K562 (cell line): ENCODE results near the gene GCNT1.

Experiments used
- DIDO1 ChIP-seq: fragments of 450-650 bp; IDR thresholded peaks from 2 replicates; pipeline ENCODE4 v1.6.1; 2016; ENCODE audit warnings: low read depth, missing biosample characterization, missing genetic modification characterization
- NFE2 ChIP-seq: IDR thresholded peaks from 2 replicates; pipeline ENCODE4 v1.6.1; 2014; ENCODE audit warnings: antibody characterized with exemption, low read depth
- TEAD4 ChIP-seq, 2 experiments: sonication (generic) in 1 of 2; formaldehyde crosslinking in 1 of 2; IDR thresholded peaks; 2 replicates each; pipeline versions ENCODE4 v1.6.1 to v1.8.0; 2012 to 2022; ENCODE audit warnings: borderline replicate concordance in 1 of 2, inconsistent platforms in 1 of 2, low read length in 1 of 2, mild to moderate bottlenecking in 1 of 2, missing genetic modification reagents in 1 of 2
- ZNF224 ChIP-seq: sonication (generic); formaldehyde crosslinking; IDR thresholded peaks from 2 replicates; pipeline ENCODE4 v1.8.0; 2022; ENCODE audit warnings: mild to moderate bottlenecking, missing genetic modification reagents
- TF ChIP-seq, protein P1 (sequence below): fragments of 150-350 bp; conservative IDR thresholded peaks from 2 replicates; pipeline ENCODE4 v1.6.1; 2014; ENCODE audit warnings: low read length
- TF ChIP-seq, protein P2 (sequence below): sonication (generic); formaldehyde crosslinking; IDR thresholded peaks from 2 replicates; pipeline ENCODE4 v1.9.0; 2022; ENCODE audit warnings: mild to moderate bottlenecking, missing genetic modification reagents
- TF ChIP-seq, protein P3 (sequence below): sonication (generic); formaldehyde crosslinking; IDR thresholded peaks from 2 replicates; pipeline ENCODE4 v1.8.1; 2023; ENCODE audit warnings: mild to moderate bottlenecking, missing genetic modification reagents, moderate library complexity
- TF ChIP-seq, protein P4 (sequence below), 3 experiments: IDR thresholded peaks in 2 of 3; conservative IDR thresholded peaks in 1 of 3; 2 replicates each; pipeline ENCODE4 v1.5.1; 2011 to 2012; ENCODE audit warnings: low read length in 3 of 3, mild to moderate bottlenecking in 3 of 3, control low read depth in 2 of 3, improper control_type of control experiment in 1 of 3, inconsistent platforms in 1 of 3, low read depth in 1 of 3, mixed read lengths in 1 of 3, moderate library complexity in 1 of 3; ENCODE audit not compliant: insufficient read depth in 2 of 3
- TF ChIP-seq, protein P5 (sequence below): sonication (generic); formaldehyde crosslinking; IDR thresholded peaks from 2 replicates; pipeline ENCODE4 v1.8.0; 2022; ENCODE audit warnings: missing genetic modification reagents, mild to moderate bottlenecking, borderline replicate concordance
- TF ChIP-seq, protein P6 (sequence below): sonication (generic); formaldehyde crosslinking; IDR thresholded peaks from 2 replicates; pipeline ENCODE4 v1.8.0; 2022; ENCODE audit warnings: mild to moderate bottlenecking, missing genetic modification reagents, borderline replicate concordance
- TF ChIP-seq, protein P7 (sequence below): fragments of 200-800 bp; sonication (Bioruptor generic); IDR thresholded peaks from 2 replicates; pipeline ENCODE4 v1.6.1; 2016; ENCODE audit warnings: missing genetic modification characterization, missing compliant biosample characterization

DNA sequence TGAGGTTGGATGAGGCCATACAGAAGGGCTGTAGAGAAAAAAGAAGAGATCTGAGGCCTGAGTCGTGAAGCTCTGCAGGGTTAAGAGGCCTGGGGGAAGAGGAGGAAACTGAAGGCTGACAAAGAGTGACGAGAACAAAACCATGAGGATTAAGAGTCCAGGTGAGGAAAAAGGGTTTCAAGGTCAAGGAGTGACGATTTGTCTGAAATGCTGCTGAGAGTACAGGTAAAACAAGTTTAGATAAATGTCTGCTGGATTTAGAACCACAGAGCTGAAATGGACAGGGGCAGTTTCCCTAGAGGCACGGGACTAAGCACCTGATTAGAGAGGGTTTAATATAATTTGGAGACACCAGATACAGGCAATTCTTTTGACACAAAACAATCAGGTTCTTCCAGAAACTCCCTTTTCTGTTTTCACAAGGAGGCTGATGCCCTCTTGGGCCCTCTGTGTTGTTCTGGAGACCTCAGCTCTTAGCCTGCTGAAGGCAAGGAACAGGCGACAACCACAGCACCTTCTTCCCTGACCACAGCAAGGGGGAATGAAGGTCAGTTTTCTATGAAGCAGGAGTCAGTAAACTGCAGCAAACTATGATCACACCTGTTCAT, 14.6 kb upstream of the GCNT1 start:
- TF ChIP-seq TEAD4 (IDR thresholded peaks at IDR 0.05; ENCODE audit: low read length): no peak
- TF ChIP-seq TEAD4 (CRISPR knock-in tag; IDR thresholded peaks at IDR 0.05; ENCODE audit: borderline replicate concordance): no peak
- TF ChIP-seq, protein P1, sequence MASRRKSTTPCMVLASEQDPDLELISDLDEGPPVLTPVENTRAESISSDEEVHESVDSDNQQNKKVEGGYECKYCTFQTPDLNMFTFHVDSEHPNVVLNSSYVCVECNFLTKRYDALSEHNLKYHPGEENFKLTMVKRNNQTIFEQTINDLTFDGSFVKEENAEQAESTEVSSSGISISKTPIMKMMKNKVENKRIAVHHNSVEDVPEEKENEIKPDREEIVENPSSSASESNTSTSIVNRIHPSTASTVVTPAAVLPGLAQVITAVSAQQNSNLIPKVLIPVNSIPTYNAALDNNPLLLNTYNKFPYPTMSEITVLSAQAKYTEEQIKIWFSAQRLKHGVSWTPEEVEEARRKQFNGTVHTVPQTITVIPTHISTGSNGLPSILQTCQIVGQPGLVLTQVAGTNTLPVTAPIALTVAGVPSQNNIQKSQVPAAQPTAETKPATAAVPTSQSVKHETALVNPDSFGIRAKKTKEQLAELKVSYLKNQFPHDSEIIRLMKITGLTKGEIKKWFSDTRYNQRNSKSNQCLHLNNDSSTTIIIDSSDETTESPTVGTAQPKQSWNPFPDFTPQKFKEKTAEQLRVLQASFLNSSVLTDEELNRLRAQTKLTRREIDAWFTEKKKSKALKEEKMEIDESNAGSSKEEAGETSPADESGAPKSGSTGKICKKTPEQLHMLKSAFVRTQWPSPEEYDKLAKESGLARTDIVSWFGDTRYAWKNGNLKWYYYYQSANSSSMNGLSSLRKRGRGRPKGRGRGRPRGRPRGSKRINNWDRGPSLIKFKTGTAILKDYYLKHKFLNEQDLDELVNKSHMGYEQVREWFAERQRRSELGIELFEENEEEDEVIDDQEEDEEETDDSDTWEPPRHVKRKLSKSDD: no peak
- TF ChIP-seq, protein P2, sequence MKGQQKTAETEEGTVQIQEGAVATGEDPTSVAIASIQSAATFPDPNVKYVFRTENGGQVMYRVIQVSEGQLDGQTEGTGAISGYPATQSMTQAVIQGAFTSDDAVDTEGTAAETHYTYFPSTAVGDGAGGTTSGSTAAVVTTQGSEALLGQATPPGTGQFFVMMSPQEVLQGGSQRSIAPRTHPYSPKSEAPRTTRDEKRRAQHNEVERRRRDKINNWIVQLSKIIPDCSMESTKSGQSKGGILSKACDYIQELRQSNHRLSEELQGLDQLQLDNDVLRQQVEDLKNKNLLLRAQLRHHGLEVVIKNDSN (CRISPR knock-in tag): no peak
- TF ChIP-seq DIDO1 (tag): no peak
- TF ChIP-seq, protein P3, sequence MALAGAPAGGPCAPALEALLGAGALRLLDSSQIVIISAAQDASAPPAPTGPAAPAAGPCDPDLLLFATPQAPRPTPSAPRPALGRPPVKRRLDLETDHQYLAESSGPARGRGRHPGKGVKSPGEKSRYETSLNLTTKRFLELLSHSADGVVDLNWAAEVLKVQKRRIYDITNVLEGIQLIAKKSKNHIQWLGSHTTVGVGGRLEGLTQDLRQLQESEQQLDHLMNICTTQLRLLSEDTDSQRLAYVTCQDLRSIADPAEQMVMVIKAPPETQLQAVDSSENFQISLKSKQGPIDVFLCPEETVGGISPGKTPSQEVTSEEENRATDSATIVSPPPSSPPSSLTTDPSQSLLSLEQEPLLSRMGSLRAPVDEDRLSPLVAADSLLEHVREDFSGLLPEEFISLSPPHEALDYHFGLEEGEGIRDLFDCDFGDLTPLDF (CRISPR knock-in tag): no peak
- TF ChIP-seq, protein P4, sequence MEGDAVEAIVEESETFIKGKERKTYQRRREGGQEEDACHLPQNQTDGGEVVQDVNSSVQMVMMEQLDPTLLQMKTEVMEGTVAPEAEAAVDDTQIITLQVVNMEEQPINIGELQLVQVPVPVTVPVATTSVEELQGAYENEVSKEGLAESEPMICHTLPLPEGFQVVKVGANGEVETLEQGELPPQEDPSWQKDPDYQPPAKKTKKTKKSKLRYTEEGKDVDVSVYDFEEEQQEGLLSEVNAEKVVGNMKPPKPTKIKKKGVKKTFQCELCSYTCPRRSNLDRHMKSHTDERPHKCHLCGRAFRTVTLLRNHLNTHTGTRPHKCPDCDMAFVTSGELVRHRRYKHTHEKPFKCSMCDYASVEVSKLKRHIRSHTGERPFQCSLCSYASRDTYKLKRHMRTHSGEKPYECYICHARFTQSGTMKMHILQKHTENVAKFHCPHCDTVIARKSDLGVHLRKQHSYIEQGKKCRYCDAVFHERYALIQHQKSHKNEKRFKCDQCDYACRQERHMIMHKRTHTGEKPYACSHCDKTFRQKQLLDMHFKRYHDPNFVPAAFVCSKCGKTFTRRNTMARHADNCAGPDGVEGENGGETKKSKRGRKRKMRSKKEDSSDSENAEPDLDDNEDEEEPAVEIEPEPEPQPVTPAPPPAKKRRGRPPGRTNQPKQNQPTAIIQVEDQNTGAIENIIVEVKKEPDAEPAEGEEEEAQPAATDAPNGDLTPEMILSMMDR (IDR thresholded peaks at IDR 0.05 in 2 of 3, conservative IDR thresholded peaks at IDR 0.05 in 1 of 3; ENCODE audit: insufficient read depth in 2 of 3, low read depth in 1 of 3, low read length in 3 of 3): no peak
- TF ChIP-seq, protein P5, sequence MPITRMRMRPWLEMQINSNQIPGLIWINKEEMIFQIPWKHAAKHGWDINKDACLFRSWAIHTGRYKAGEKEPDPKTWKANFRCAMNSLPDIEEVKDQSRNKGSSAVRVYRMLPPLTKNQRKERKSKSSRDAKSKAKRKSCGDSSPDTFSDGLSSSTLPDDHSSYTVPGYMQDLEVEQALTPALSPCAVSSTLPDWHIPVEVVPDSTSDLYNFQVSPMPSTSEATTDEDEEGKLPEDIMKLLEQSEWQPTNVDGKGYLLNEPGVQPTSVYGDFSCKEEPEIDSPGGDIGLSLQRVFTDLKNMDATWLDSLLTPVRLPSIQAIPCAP: no peak
- TF ChIP-seq, protein P6, sequence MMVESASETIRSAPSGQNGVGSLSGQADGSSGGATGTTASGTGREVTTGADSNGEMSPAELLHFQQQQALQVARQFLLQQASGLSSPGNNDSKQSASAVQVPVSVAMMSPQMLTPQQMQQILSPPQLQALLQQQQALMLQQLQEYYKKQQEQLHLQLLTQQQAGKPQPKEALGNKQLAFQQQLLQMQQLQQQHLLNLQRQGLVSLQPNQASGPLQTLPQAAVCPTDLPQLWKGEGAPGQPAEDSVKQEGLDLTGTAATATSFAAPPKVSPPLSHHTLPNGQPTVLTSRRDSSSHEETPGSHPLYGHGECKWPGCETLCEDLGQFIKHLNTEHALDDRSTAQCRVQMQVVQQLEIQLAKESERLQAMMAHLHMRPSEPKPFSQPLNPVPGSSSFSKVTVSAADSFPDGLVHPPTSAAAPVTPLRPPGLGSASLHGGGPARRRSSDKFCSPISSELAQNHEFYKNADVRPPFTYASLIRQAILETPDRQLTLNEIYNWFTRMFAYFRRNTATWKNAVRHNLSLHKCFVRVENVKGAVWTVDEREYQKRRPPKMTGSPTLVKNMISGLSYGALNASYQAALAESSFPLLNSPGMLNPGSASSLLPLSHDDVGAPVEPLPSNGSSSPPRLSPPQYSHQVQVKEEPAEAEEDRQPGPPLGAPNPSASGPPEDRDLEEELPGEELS (CRISPR knock-in tag): no peak
- TF ChIP-seq, protein P7, sequence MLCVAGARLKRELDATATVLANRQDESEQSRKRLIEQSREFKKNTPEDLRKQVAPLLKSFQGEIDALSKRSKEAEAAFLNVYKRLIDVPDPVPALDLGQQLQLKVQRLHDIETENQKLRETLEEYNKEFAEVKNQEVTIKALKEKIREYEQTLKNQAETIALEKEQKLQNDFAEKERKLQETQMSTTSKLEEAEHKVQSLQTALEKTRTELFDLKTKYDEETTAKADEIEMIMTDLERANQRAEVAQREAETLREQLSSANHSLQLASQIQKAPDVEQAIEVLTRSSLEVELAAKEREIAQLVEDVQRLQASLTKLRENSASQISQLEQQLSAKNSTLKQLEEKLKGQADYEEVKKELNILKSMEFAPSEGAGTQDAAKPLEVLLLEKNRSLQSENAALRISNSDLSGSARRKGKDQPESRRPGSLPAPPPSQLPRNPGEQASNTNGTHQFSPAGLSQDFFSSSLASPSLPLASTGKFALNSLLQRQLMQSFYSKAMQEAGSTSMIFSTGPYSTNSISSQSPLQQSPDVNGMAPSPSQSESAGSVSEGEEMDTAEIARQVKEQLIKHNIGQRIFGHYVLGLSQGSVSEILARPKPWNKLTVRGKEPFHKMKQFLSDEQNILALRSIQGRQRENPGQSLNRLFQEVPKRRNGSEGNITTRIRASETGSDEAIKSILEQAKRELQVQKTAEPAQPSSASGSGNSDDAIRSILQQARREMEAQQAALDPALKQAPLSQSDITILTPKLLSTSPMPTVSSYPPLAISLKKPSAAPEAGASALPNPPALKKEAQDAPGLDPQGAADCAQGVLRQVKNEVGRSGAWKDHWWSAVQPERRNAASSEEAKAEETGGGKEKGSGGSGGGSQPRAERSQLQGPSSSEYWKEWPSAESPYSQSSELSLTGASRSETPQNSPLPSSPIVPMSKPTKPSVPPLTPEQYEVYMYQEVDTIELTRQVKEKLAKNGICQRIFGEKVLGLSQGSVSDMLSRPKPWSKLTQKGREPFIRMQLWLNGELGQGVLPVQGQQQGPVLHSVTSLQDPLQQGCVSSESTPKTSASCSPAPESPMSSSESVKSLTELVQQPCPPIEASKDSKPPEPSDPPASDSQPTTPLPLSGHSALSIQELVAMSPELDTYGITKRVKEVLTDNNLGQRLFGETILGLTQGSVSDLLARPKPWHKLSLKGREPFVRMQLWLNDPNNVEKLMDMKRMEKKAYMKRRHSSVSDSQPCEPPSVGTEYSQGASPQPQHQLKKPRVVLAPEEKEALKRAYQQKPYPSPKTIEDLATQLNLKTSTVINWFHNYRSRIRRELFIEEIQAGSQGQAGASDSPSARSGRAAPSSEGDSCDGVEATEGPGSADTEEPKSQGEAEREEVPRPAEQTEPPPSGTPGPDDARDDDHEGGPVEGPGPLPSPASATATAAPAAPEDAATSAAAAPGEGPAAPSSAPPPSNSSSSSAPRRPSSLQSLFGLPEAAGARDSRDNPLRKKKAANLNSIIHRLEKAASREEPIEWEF: no peak
- TF ChIP-seq NFE2: no peak
- no peak for TF ChIP-seq ZNF224 (CRISPR knock-in tag)
